K562 (cell line): ENCODE measurements around the gene PPP1R13B. TPM values are rescaled to one million over a fixed set of nuclear protein-coding genes. Genes with fewer than 3 reads are reported as not detected.

Source experiments
- ATAC-seq: fragments of 200-7000 bp; cut with Tn5 transposase; 3 replicates; pipeline ENCODE4 v1.9.1; 2020; ENCODE audit warnings: moderate library complexity
- BruUV-seq: library from RNA; stranded (reverse); fragments of 400-500 nt; replicated peaks from 2 replicates; lab custom pipeline; 2021; lab: Mats Ljungman, UMichigan
- CTCF ChIA-PET: fragments of 300-600 bp; formaldehyde crosslinking; extraction: SDS; loops from one replicate; lab custom pipeline; 2021; ENCODE audit warnings: low intra/inter-chr PET ratio; lab: Yijun Ruan, JAX
- POLR2A ChIA-PET: fragments of 300-600, 350-650 bp; sonication (Branson Sonifier 250); formaldehyde crosslinking; extraction: SDS; loops from one replicate; lab custom pipeline; 2021; ENCODE audit warnings: antibody characterized with exemption, inconsistent platforms; lab: Yijun Ruan, JAX
- DNase-seq, 4 experiments: peaks; one replicate each; pipeline versions ENCODE4 v3.0.0 to v3.0.0-alpha.2; 2011 to 2018; ENCODE audit warnings: low spot score in 3 of 4, mixed read lengths in 3 of 4; ENCODE audit errors: extremely low read depth in 1 of 4
- FAIRE-seq: peaks from 2 replicates; lab custom pipeline; 2011; peaks lifted over from hg19 to GRCh38; lab: Jason Lieb, UNC
- H2AFZ ChIP-seq: 2 replicates; pipeline ENCODE4 v1.6.0; 2011; ENCODE audit warnings: low read depth, low read length, control low read depth, inconsistent platforms
- H3K27ac ChIP-seq: fragments of 200-600 bp; 3 replicates; pipeline ENCODE4 v1.8.0; 2011; ENCODE audit warnings: low read depth, mild to moderate bottlenecking, control low read depth, inconsistent platforms, low read length, moderate library complexity, mixed read lengths; ENCODE audit errors: extremely low read depth
- H3K27me3 ChIP-seq, 2 experiments: fragments of 300-600 bp in 1 of 2; 2 replicates in 1 of 2; 3 replicates in 1 of 2; pipeline versions ENCODE4 v1.6.0 to v1.8.0; 2011; ENCODE audit warnings: inconsistent platforms in 2 of 2, low read length in 2 of 2, mild to moderate bottlenecking in 1 of 2, mixed read lengths in 1 of 2, moderate library complexity in 1 of 2; ENCODE audit not compliant: control insufficient read depth in 2 of 2, insufficient read depth in 2 of 2
- H3K36me3 ChIP-seq: fragments of 300-600 bp; 3 replicates; pipeline ENCODE4 v1.8.0; 2011; ENCODE audit warnings: mild to moderate bottlenecking, low read length, inconsistent platforms; ENCODE audit not compliant: control insufficient read depth, insufficient read depth
- H3K4me1 ChIP-seq, 2 experiments: fragments of 200-600 bp in 1 of 2; replicated peaks in 1 of 2; 2 replicates in 1 of 2; 3 replicates in 1 of 2; pipeline versions ENCODE4 v1.5.1 to v1.8.0; 2011; ENCODE audit warnings: inconsistent platforms in 2 of 2, low read length in 2 of 2, mild to moderate bottlenecking in 1 of 2, mixed read lengths in 1 of 2, moderate library complexity in 1 of 2; ENCODE audit not compliant: control insufficient read depth in 2 of 2, insufficient read depth in 2 of 2
- H3K4me2 ChIP-seq: 2 replicates; pipeline ENCODE4 v1.6.1; 2011; ENCODE audit warnings: low read length, control low read depth, inconsistent platforms, mixed read lengths; ENCODE audit not compliant: insufficient read depth
- H3K4me3 ChIP-seq: fragments of 200-600 bp; sonication (generic), shearing (Covaris generic); 2 replicates; pipeline ENCODE4 v1.5.1; 2016; ENCODE audit warnings: control low read depth, inconsistent platforms
- H3K79me2 ChIP-seq: fragments of 200-600 bp; 3 replicates; pipeline ENCODE4 v1.8.0; 2011; ENCODE audit warnings: low read length, inconsistent platforms; ENCODE audit not compliant: control insufficient read depth, insufficient read depth
- H3K9ac ChIP-seq, 2 experiments: 2 replicates each; pipeline versions ENCODE4 v1.6.0 to v1.6.1; 2011; ENCODE audit warnings: low read depth in 2 of 2, low read length in 2 of 2, control low read depth in 1 of 2, inconsistent platforms in 1 of 2, mild to moderate bottlenecking in 1 of 2, mixed read lengths in 1 of 2; ENCODE audit not compliant: insufficient read depth in 1 of 2
- H3K9me1 ChIP-seq: one replicate; pipeline ENCODE4 v1.6.0; 2011; ENCODE audit warnings: inconsistent platforms, mild to moderate bottlenecking, low read length, moderate library complexity; ENCODE audit not compliant: control insufficient read depth, insufficient read depth
- H3K9me3 ChIP-seq: replicated peaks from 2 replicates; pipeline ENCODE4 v1.5.1; 2011; ENCODE audit warnings: low read depth, low read length, inconsistent platforms; ENCODE audit not compliant: control insufficient read depth, insufficient read depth
- H4K20me1 ChIP-seq: replicated peaks from 2 replicates; pipeline ENCODE4 v1.6.1; 2011; ENCODE audit warnings: low read length, inconsistent platforms, mixed read lengths; ENCODE audit not compliant: control insufficient read depth, insufficient read depth
- GABPB2 ChIP-seq: fragments of 250-450 bp; sonication (Bioruptor Pico); conservative IDR thresholded peaks from 2 replicates; pipeline ENCODE4 v1.5.1; 2021; ENCODE audit warnings: mild to moderate bottlenecking
- MXI1 ChIP-seq: IDR thresholded peaks from 2 replicates; pipeline ENCODE4 v1.6.1; 2011; ENCODE audit warnings: low read depth, mild to moderate bottlenecking, improper control_type of control experiment, low read length
- NR4A1 ChIP-seq, 2 experiments: fragments of 250-450 bp in 1 of 2; fragments of 450-650 bp in 1 of 2; sonication (Bioruptor Pico) in 1 of 2; IDR thresholded peaks; 2 replicates each; pipeline versions ENCODE4 v1.4.0 to v1.6.1; 2016 to 2020; ENCODE audit warnings: mild to moderate bottlenecking in 2 of 2, missing compliant biosample characterization in 1 of 2, missing genetic modification characterization in 1 of 2, moderate library complexity in 1 of 2
- TFAM ChIP-seq: fragments of 250-450 bp; sonication (Bioruptor Pico); conservative IDR thresholded peaks from 2 replicates; pipeline ENCODE4 v1.5.0; 2021; ENCODE audit warnings: mild to moderate bottlenecking, moderate library complexity
- ZNF586 ChIP-seq: fragments of 450-650 bp; formaldehyde crosslinking; conservative IDR thresholded peaks from 2 replicates; pipeline ENCODE4 v1.4.0; 2020; ENCODE audit warnings: mild to moderate bottlenecking, moderate library complexity
- WGBS: fragments of 100-300 bp; shearing (Covaris generic); methylation state at CpG from one replicate; pipeline ENCODE4 v1.1.6; 2016; ENCODE audit warnings: low coverage, mixed read lengths; ENCODE audit not compliant: insufficient coverage; ENCODE audit errors: missing lambda C conversion rate; 5-methylcytosine and 5-hydroxymethylcytosine counted together
- in situ Hi-C: fragments of 300-500 bp; cut with MboI; formaldehyde crosslinking; loops from 4 replicates; pipeline ENCODE4 v1.15.0; 2018; ENCODE audit warnings: inconsistent platforms, mixed read lengths
- intact Hi-C: fragments of 100-400 bp; cut with micrococcal nuclease; formaldehyde crosslinking; loops from 2 replicates; pipeline ENCODE4 v1.14.2; 2022
- polyA plus RNA-seq, 8 experiments: library from polyadenylated mRNA; depleted of rRNA in 4 of 8; stranded (reverse) in 5 of 8; unstranded in 3 of 8; fragments of >200 nt; fragmentation: Nextera tagmentation in 2 of 8; fragmentation: Illumina TruSeq in 1 of 8; extraction: Ambion mirVana in 2 of 8; extraction: Trizol in 1 of 8; gene quantifications; 2 replicates each; pipeline versions ENCODE4 v1.2.1 to v1.2.3, GENCODE V29; 2011 to 2014; ENCODE audit warnings: inconsistent platforms in 1 of 8, missing spikeins in 1 of 8
- total RNA-seq, 7 experiments: library from RNA; depleted of rRNA in 6 of 7; stranded (reverse); fragments of >200 nt in 6 of 7; fragmentation: Illumina TruSeq in 2 of 7; extraction: Trizol in 2 of 7; gene quantifications; 2 replicates each; pipeline versions ENCODE4 v1.2.1 to v1.2.3, GENCODE V29; 2011 to 2021; ENCODE audit warnings: low replicate concordance in 1 of 7
- TF ChIP-seq, protein P1 (sequence below): IDR thresholded peaks from 2 replicates; pipeline ENCODE4 v1.6.1; 2014; ENCODE audit warnings: antibody characterized with exemption
- TF ChIP-seq, protein P2 (sequence below), 2 experiments: fragments of 450-650 bp; formaldehyde crosslinking in 1 of 2; IDR thresholded peaks; 2 replicates each; pipeline versions ENCODE4 v1.4.0 to v1.6.1; 2014 to 2020; ENCODE audit warnings: mild to moderate bottlenecking in 2 of 2, borderline replicate concordance in 1 of 2, low read depth in 1 of 2

Gene PPP1R13B
- total and polyA plus RNA-seq, 9 of the 15 experiments (the other 6 are each of a cell fraction or from before 2014, with no cell fraction given): 0.03 to 1.7 (median 0.15) TPM

DNA sequence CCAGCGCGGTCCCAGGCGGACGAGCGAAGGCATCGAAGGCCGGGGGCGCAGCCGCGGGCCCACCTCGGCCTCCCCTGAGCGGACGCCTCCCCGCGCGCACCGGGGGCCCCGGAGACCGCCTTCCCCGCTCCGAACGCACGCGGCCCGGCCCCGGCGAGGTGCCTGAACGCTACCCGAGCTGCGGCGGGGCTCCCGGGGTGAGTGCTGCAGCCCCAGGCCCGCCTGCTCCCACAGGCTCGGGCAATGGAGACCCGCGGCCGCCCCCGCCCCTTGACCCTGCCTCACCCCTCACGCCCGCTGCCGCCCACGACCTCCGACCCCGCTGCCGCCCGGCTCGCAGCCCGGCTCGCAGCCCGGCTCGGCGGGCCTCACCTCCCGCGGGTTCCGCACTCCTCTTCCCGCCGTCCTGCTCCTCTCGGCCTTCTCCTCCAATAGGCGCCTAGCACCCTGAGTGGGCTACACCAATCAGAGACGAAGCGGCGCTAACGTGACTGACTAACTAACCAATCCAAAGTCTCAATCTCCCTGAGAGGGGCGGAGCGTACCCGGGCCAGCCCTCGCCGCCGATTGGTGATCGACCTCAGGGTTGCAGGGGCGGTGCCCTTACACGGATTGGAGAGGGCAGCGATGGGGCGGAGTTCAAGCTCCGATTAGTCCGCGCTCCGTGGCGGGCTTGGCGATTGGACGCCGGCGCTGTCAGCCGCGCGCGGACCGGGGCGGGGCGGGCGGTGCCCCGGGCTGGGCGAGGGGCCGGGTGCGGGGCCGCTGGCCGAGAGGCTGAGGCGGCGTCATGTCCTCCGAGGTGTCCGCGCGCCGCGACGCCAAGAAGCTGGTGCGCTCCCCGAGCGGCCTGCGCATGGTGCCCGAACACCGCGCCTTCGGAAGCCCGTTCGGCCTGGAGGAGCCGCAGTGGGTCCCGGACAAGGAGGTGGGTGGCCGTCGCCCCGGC, 132.0 kb downstream of the PPP1R13B start, which contains the start of the genes XRCC3 and ZFYVE21 (continued):
- TF ChIP-seq, protein P1, sequence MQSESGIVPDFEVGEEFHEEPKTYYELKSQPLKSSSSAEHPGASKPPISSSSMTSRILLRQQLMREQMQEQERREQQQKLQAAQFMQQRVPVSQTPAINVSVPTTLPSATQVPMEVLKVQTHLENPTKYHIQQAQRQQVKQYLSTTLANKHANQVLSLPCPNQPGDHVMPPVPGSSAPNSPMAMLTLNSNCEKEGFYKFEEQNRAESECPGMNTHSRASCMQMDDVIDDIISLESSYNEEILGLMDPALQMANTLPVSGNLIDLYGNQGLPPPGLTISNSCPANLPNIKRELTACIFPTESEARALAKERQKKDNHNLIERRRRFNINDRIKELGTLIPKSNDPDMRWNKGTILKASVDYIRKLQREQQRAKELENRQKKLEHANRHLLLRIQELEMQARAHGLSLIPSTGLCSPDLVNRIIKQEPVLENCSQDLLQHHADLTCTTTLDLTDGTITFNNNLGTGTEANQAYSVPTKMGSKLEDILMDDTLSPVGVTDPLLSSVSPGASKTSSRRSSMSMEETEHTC: no peak
- TF ChIP-seq ZNF586 (CRISPR knock-in tag): no peak

DNA sequence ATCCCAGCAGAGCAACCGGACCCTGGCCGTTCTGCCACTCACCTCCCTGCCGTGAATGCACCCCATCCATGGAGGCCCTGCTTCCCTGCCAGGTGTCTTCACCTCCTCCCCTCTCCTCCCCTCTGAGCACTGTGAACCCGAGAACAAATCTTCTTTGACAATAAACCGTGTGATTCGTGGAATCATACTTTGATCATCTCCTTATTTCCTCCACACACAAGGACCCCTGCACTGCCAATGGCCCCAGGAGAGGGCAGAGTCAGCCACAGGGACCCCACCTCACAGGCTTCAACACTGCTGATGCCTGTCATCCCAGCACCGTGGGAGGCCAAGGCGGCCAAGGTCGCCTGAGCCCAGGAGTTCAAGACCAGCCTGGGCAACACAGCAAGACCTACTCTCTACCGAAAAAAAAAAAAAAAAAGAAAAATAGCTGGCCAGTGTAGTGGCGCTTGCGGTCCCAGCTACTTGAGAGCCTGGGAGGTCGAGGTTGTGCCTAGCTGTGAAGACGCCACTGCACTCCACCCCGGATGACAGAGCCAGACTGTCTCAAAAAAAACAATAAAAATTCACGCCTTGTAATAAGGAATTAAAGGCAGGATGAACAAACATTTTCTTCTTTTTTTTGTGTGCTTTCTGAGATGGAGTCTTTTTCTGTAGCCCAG, 133.2 kb downstream of the PPP1R13B start:
- H3K4me1 ChIP-seq: peaks cover 29 to 60% of the 10 kb centered on the region in 2 experiments; a peak in 4 of 5 replicates
- in situ Hi-C loops (no loop called here), intact Hi-C loops (no loop called here)
- peaks cover 65% of the 10 kb centered on the region for H3K79me2 ChIP-seq
- no peaks in the 10 kb centered on the region for H3K9me3 ChIP-seq
- H3K9me1 ChIP-seq: no peaks in the 10 kb centered on the region
- H3K27ac ChIP-seq: peak overlapping the region; percentile 87; the same call in 2 of the 3 replicates
- no peaks in the 10 kb centered on the region for H3K27me3 ChIP-seq
- H3K4me3 ChIP-seq: peak overlapping the region; percentile 68
- DNase-seq (no peak), FAIRE-seq (no peak), ATAC-seq (no peak)
- peak overlapping the region; percentile 70 for H3K4me2 ChIP-seq
- H3K36me3 ChIP-seq: peaks cover 50% of the 10 kb centered on the region; the same call in 2 of the 3 replicates
- 11% methylated on average over 9 of the region's 16 CpGs for WGBS
- H2AFZ ChIP-seq: no peak overlapping the region
- H3K9ac ChIP-seq: peak overlapping the region; percentile 78 to 97
- 0 out of 2 replicates have a peak, but pooled peaks cover 2% of the 10 kb centered on the region for H4K20me1 ChIP-seq
- CTCF ChIA-PET: no interaction called here
- BruUV-seq: TSS peak; percentile 77
- POLR2A ChIA-PET: interaction anchor here (0.6 to 1.7 kb wide), 5 partner anchors 9 to 423 kb away, joined by 3 to 6 read pairs (median 3); no protein-coding TSS in a partner anchor
- TF ChIP-seq, protein P2, sequence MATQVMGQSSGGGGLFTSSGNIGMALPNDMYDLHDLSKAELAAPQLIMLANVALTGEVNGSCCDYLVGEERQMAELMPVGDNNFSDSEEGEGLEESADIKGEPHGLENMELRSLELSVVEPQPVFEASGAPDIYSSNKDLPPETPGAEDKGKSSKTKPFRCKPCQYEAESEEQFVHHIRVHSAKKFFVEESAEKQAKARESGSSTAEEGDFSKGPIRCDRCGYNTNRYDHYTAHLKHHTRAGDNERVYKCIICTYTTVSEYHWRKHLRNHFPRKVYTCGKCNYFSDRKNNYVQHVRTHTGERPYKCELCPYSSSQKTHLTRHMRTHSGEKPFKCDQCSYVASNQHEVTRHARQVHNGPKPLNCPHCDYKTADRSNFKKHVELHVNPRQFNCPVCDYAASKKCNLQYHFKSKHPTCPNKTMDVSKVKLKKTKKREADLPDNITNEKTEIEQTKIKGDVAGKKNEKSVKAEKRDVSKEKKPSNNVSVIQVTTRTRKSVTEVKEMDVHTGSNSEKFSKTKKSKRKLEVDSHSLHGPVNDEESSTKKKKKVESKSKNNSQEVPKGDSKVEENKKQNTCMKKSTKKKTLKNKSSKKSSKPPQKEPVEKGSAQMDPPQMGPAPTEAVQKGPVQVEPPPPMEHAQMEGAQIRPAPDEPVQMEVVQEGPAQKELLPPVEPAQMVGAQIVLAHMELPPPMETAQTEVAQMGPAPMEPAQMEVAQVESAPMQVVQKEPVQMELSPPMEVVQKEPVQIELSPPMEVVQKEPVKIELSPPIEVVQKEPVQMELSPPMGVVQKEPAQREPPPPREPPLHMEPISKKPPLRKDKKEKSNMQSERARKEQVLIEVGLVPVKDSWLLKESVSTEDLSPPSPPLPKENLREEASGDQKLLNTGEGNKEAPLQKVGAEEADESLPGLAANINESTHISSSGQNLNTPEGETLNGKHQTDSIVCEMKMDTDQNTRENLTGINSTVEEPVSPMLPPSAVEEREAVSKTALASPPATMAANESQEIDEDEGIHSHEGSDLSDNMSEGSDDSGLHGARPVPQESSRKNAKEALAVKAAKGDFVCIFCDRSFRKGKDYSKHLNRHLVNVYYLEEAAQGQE (IDR thresholded peaks at IDR 0.05; ENCODE audit: borderline replicate concordance): no peak
- TF ChIP-seq, protein P2 (CRISPR knock-in tag; IDR thresholded peaks at IDR 0.05; ENCODE audit: low read depth): no peak
- TF ChIP-seq MXI1: no peak
- no peak for TF ChIP-seq TFAM
- no peak for TF ChIP-seq GABPB2 (CRISPR knock-in tag)
- no peak for TF ChIP-seq NR4A1 (CRISPR knock-in tag; IDR thresholded peaks at IDR 0.05)
- no peak for TF ChIP-seq NR4A1 (tag; IDR thresholded peaks at IDR 0.05)
